GM06990 (cell line): ENCODE results near the gene KLHL22.
A peak's percentile ranks its signal among the peaks of the same experiment; 100 is the strongest.

Source experiments
- DNase-seq: peaks from one replicate; pipeline ENCODE4 v3.0.0-alpha.2; 2011; ENCODE audit not compliant: insufficient read length; ENCODE audit errors: extremely low read depth
- H3K27me3 ChIP-seq: replicated peaks from 2 replicates; pipeline ENCODE4 v1.6.0; 2011; ENCODE audit warnings: low read length; ENCODE audit not compliant: control insufficient read depth, insufficient read depth
- H3K36me3 ChIP-seq: 2 replicates; pipeline ENCODE4 v1.5.1; 2011; ENCODE audit warnings: low read length; ENCODE audit not compliant: control insufficient read depth, insufficient read depth
- H3K4me3 ChIP-seq: replicated peaks from 2 replicates; pipeline ENCODE4 v1.5.1; 2011; ENCODE audit warnings: low read depth, mild to moderate bottlenecking, control low read depth, low read length
- CTCF ChIP-seq: IDR thresholded peaks from 2 replicates; pipeline ENCODE4 v1.5.1; 2011; ENCODE audit warnings: low read length, control low read depth, mild to moderate bottlenecking, inconsistent platforms; ENCODE audit not compliant: insufficient read depth, poor library complexity, severe bottlenecking

Gene KLHL22

GRCh38 chr22:20432244-20432686 lies 63.3 kb downstream of the KLHL22 start:
- no peak for TF ChIP-seq CTCF
- Histone ChIP-seq H3K36me3 (no peaks in the 10 kb centered on the region), H3K27me3 (peaks cover 1% of the 10 kb centered on the region; the same call in 1 of the 2 replicates), H3K4me3 (no peak overlapping the region)
- no peak for DNase-seq

GRCh38 chr22:20431511-20432192 lies 63.9 kb downstream of the KLHL22 start:
- no peak for TF ChIP-seq CTCF
- no peak for DNase-seq
- H3K4me3 ChIP-seq = no peak overlapping the region
- peaks cover 1% of the 10 kb centered on the region; the same call in 1 of the 2 replicates for H3K27me3 ChIP-seq
- H3K36me3 ChIP-seq = no peaks in the 10 kb centered on the region

DNA sequence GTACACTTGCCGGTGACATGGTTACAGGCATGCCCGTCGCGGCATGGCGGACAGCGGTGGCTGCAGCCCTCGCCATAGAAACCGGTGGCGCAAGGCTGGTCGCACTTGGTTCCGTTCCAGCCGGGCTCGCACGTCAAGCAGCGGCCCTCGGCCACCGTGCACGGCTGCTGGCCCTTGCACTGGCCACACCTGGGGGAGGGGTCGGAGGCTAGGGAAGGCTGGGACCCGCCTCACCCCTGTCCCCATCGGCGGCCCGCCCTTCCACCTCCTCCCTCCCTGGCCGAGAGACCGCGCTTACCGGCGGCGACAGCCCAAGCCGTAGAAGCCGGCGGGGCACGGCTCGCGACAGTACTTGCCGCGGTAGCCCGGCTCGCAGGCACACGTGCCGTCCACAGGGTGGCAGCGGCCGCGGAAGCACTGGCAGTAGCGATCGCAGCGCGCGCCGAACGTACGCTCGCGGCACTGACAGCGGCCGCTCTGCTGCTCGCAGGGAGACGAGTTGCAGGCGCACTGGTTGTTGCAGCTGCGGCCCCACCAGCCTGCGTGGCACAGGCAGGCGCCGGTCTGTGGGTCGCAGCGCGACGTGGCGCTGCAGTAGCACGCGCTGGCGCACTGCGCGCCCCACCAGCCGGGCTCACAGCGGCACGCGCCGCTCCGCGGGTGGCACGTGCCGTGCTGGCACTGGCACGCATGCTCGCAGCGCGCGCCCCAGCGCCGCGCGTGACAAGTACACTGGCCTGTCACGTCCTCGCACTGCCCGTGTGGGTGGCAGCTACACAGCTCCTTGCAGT lies 64.7 kb downstream of the KLHL22 start:
- DNase-seq = peak; percentile 58
- Histone ChIP-seq H3K4me3 (no peak overlapping the region; the same call in 1 of the 2 replicates), H3K36me3 (no peaks in the 10 kb centered on the region), H3K27me3 (peaks cover 1% of the 10 kb centered on the region; the same call in 1 of the 2 replicates)
- TF ChIP-seq CTCF = peak; percentile 15

GRCh38 chr22:20430101-20430719 lies 65.4 kb downstream of the KLHL22 start:
- Histone ChIP-seq H3K4me3 (no peak overlapping the region), H3K36me3 (no peaks in the 10 kb centered on the region), H3K27me3 (peaks cover 1% of the 10 kb centered on the region; the same call in 1 of the 2 replicates)
- no peak for DNase-seq
- TF ChIP-seq CTCF = no peak

- H3K4me3 ChIP-seq = peak overlapping the region; percentile 59
- no peaks in the 10 kb centered on the region for H3K36me3 ChIP-seq
- no peak for TF ChIP-seq CTCF
- peak; percentile 72 for DNase-seq
- H3K27me3 ChIP-seq = no peaks in the 10 kb centered on the region; the same call in 1 of the 2 replicates
Measured at GRCh38 chr22:20429254-20430100, 66.1 kb downstream of the KLHL22 start.
